Measurements from ENCODE around the gene PI4K2A. TPM values are rescaled to one million over a fixed set of nuclear protein-coding genes. Genes with fewer than 3 reads are reported as not detected.
"Not testable (repeated sequence)": the region's sequence is repeated elsewhere in the genome, so short reads cannot be mapped to it uniquely, and the experiment has no call there.

PI4K2A gene
- total and polyA plus RNA-seq, 2 of the 13 experiments (the other 11 are each of a cell fraction or from before 2014, with no cell fraction given) = 10.9 to 14.3 TPM

GRCh38 chr10:97684368-97684713 is 43.9 kb downstream of the PI4K2A start:
- ChIA-PET CTCF (ENCODE audit: low intra/inter-chr PET ratio, low total read pairs) (interaction anchor here (1.1 to 2.1 kb wide), 2 partner anchors 17 to 48 kb away, joined by 4 to 6 read pairs; no protein-coding TSS in a partner anchor), POLR2A (interaction anchor here (0.6 to 4.3 kb wide), 7 partner anchors 9 to 279 kb away, joined by 3 to 25 read pairs (median 4); partner anchors contain the start of genes PI4K2A and ZFYVE27)
- H2AFZ ChIP-seq (ENCODE audit: low read length); in situ Hi-C loops (cut with HindIII; ENCODE audit: extremely low pct_ligation_motif_present, low pct_unique_long_range_greater_than_20kb); FAIRE-seq; ATAC-seq; BruUV-seq (replicated peaks); intact Hi-C loops (cut with micrococcal nuclease; ENCODE audit: unreplicated experiment); H3K9me3 ChIP-seq (ENCODE audit: low read length); H3K27me3 ChIP-seq (ENCODE audit: control insufficient read depth in 1 of 2, insufficient read depth in 2 of 2, low read length in 2 of 2); DNase-seq (ENCODE audit: low spot score): not testable (repeated sequence)
- peaks cover 53% of the 10 kb centered on the region for H3K4me1 ChIP-seq (ENCODE audit: insufficient read depth, low read length)
- H3K4me2 ChIP-seq (ENCODE audit: low read depth, low read length) = peak overlapping the region; percentile 93
- H3K9ac ChIP-seq (ENCODE audit: insufficient read depth, low read depth, low read length) = peak overlapping the region; percentile 96
- H3K4me3 ChIP-seq (replicated peaks in 1 of 3; ENCODE audit: insufficient read depth in 1 of 3, low read depth in 2 of 3, low read length in 3 of 3) = peak overlapping the region; percentile 91 to 97 (median 95)
- H3K36me3 ChIP-seq (replicated peaks in 1 of 2; ENCODE audit: control insufficient read depth in 1 of 2, insufficient read depth in 2 of 2, low read length in 2 of 2) = peaks cover 5 to 18% of the 10 kb centered on the region in 2 experiments
- 18% methylated on average over 7 of the region's 7 CpGs for WGBS (ENCODE audit: low lambda C conversion rate)
- H3K79me2 ChIP-seq (ENCODE audit: insufficient read depth, low read length) = peaks cover 62% of the 10 kb centered on the region
- peak overlapping the region; percentile 92 for H3K27ac ChIP-seq (ENCODE audit: extremely low read length, insufficient read depth, low read length)
- TF ChIP-seq ATF4 (CRISPR knock-in tag; IDR thresholded peaks at IDR 0.05) (0 out of 4 replicates have a peak, but pooled peaks of 1 of the 2 experiments have one; percentile 1), FOXC1 (CRISPR knock-in tag; IDR thresholded peaks at IDR 0.05; ENCODE audit: borderline replicate concordance) (0 out of 2 replicates have a peak, but pooled peaks have one; percentile 25), PITX1 (CRISPR knock-in tag; IDR thresholded peaks at IDR 0.05) (peak; percentile 11; the same call in 1 of the 2 replicates), MED8 (CRISPR knock-in tag; IDR thresholded peaks at IDR 0.05; ENCODE audit: insufficient replicate concordance) (peak; percentile 3), FOXO4 (CRISPR knock-in tag; conservative IDR thresholded peaks at IDR 0.05) (0 out of 2 replicates have a peak, but pooled peaks have one; percentile 65), ZNF710 (CRISPR knock-in tag; IDR thresholded peaks at IDR 0.05; ENCODE audit: borderline replicate concordance) (0 out of 2 replicates have a peak, but pooled peaks have one; percentile 1)
- TF ChIP-seq, protein P1, sequence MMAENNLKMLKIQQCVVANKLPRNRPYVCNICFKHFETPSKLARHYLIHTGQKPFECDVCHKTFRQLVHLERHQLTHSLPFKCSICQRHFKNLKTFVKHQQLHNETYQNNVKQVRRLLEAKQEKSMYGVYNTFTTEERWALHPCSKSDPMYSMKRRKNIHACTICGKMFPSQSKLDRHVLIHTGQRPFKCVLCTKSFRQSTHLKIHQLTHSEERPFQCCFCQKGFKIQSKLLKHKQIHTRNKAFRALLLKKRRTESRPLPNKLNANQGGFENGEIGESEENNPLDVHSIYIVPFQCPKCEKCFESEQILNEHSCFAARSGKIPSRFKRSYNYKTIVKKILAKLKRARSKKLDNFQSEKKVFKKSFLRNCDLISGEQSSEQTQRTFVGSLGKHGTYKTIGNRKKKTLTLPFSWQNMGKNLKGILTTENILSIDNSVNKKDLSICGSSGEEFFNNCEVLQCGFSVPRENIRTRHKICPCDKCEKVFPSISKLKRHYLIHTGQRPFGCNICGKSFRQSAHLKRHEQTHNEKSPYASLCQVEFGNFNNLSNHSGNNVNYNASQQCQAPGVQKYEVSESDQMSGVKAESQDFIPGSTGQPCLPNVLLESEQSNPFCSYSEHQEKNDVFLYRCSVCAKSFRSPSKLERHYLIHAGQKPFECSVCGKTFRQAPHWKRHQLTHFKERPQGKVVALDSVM (CRISPR knock-in tag; IDR thresholded peaks at IDR 0.05) = 0 out of 2 replicates have a peak, but pooled peaks have one; percentile 14
- TF ChIP-seq, protein P2, sequence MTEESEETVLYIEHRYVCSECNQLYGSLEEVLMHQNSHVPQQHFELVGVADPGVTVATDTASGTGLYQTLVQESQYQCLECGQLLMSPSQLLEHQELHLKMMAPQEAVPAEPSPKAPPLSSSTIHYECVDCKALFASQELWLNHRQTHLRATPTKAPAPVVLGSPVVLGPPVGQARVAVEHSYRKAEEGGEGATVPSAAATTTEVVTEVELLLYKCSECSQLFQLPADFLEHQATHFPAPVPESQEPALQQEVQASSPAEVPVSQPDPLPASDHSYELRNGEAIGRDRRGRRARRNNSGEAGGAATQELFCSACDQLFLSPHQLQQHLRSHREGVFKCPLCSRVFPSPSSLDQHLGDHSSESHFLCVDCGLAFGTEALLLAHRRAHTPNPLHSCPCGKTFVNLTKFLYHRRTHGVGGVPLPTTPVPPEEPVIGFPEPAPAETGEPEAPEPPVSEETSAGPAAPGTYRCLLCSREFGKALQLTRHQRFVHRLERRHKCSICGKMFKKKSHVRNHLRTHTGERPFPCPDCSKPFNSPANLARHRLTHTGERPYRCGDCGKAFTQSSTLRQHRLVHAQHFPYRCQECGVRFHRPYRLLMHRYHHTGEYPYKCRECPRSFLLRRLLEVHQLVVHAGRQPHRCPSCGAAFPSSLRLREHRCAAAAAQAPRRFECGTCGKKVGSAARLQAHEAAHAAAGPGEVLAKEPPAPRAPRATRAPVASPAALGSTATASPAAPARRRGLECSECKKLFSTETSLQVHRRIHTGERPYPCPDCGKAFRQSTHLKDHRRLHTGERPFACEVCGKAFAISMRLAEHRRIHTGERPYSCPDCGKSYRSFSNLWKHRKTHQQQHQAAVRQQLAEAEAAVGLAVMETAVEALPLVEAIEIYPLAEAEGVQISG (CRISPR knock-in tag; IDR thresholded peaks at IDR 0.05) = peak; percentile 28; the same call in 1 of the 2 replicates
- H4K20me1 ChIP-seq (ENCODE audit: insufficient read depth, low read length) = peaks cover 28% of the 10 kb centered on the region
